Activated T-cell treated with anti-CD3 and anti-CD28 coated beads, Interleukin-2, amount 50 U/mL, for 24 hours (primary cell): ENCODE results near the gene PPT2.
A peak's percentile ranks its signal among the peaks of the same experiment; 100 is the strongest.

Source experiments
- DNase-seq: peaks from one replicate; pipeline ENCODE4 v3.0.0-alpha.2; 2020
- H3K27ac Mint-ChIP-seq: 2 replicates; pipeline ENCODE4 v1.8.0; 2020; ENCODE audit warnings: mild to moderate bottlenecking, mixed read lengths
- H3K27me3 Mint-ChIP-seq: 2 replicates; pipeline ENCODE4 v1.8.0; 2020; ENCODE audit warnings: mixed read lengths
- H3K36me3 Mint-ChIP-seq: 2 replicates; pipeline ENCODE4 v1.8.0; 2020; ENCODE audit warnings: low read depth, mixed read lengths
- H3K4me1 Mint-ChIP-seq: 2 replicates; pipeline ENCODE4 v1.8.0; 2020; ENCODE audit warnings: low read depth, mixed read lengths
- H3K4me3 Mint-ChIP-seq: 2 replicates; pipeline ENCODE4 v1.8.0; 2020; ENCODE audit warnings: mild to moderate bottlenecking, moderate library complexity, mixed read lengths
- H3K9me3 Mint-ChIP-seq: 2 replicates; pipeline ENCODE4 v1.8.0; 2020; ENCODE audit warnings: mixed read lengths

Gene PPT2

DNA sequence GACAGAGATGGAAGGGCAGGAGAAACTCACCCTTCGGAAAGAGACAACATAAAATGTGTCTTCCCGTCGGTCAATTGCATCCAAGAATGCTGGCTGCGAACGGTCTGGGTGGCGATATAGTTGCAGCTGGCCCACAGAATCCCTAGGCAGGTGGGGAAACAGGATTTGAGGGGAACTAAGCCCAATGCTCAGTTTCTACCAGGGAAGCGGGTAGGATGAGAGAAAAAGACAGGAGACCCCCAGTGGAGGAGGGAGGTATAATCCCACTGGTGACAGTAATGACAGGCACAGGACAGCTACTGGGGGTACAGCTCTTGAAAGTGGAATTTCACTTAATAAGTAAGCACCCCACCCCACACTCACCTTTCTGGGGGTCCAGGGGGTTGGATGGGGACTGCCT, 37.3 kb upstream of the PPT2 start:
- peak overlapping the region; percentile 51 for H3K27ac Mint-ChIP-seq
- no peak overlapping the region for H3K4me3 Mint-ChIP-seq
- peaks cover 72% of the 10 kb centered on the region for H3K36me3 Mint-ChIP-seq

DNA sequence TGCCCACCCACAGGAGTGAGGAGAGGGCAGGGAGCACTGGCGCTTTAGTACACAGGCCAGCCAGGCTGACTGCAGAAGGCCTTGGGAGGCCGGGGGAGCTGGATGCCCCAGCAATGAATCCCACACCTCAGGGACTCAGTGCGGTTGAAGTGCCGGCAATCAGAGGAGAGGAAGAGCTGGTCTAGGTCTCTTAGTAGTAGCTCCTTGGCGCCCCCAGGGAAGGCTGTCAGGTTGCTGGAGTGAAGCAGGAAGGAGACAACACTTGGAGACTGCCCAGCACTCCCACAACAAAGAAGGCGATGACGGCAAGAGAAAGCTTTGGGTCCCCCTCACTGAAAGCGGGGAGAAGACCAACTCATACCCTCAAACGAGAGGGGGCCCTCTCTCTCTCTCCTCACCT, 36.5 kb upstream of the PPT2 start:
- Mint-ChIP-seq H3K4me3 (no peak overlapping the region), H3K27me3 (no peaks in the 10 kb centered on the region), H3K36me3 (peaks cover 76% of the 10 kb centered on the region), H3K9me3 (no peaks in the 10 kb centered on the region), H3K27ac (no peak overlapping the region), H3K4me1 (peaks cover 15% of the 10 kb centered on the region)
- DNase-seq, result no peak

More for the DNA sequence above, 37.3 kb upstream of the PPT2 start:
- no peak for DNase-seq
- Mint-ChIP-seq H3K27me3 (no peaks in the 10 kb centered on the region), H3K9me3 (no peaks in the 10 kb centered on the region), H3K4me1 (peaks cover 15% of the 10 kb centered on the region)

DNA sequence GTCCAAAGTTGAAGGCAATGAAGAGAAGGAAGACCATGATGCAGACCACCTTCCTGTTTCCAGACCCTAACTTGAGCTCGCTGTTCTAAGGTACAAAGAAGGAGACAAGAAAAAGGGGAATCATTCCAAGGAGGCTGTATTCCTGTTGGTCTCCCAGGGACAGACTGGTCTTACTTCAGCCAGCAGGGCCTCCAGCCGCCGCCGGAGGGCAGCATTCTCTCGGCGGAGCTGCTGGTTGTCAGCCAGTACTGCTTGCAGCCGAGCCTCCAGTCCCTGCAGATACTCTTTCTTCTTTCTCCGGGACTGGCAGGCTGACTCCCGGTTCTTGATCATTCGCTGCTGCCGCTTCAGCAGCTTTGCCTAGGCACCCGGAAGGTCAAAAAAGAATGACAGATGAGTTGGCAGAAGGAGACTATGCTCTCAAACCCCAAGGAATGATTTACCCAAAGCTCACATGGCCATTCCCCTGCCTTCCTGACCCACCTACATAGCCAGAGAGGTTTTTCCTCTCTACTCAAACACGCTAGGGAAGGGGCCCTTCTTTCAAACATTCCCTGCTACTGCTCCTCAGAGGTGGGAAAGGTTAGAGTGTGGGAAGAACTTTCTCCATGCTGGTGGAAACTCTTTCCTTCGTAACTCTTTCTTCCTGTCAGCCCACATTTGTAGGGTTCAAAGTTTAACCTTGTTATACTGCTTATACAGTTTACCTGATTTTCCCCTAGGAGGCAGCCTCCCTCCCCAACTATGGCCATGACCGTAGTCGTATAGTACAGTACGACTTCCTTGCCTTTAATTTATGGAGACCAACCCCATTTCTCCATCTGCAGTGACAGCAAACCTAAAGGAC, 34.9 kb upstream of the PPT2 start:
- peaks cover 16% of the 10 kb centered on the region for H3K4me1 Mint-ChIP-seq
- H3K36me3 Mint-ChIP-seq, result peaks cover 87% of the 10 kb centered on the region
- H3K27ac Mint-ChIP-seq, result peak overlapping the region; percentile 50
- DNase-seq, result peak; percentile 75
- H3K4me3 Mint-ChIP-seq, result no peak overlapping the region
- H3K9me3 Mint-ChIP-seq, result no peaks in the 10 kb centered on the region
- no peaks in the 10 kb centered on the region for H3K27me3 Mint-ChIP-seq

GRCh38 chr6:32120573-32121059, 33.3 kb upstream of the PPT2 start:
- no peaks in the 10 kb centered on the region for H3K9me3 Mint-ChIP-seq
- DNase-seq, result no peak
- H3K27me3 Mint-ChIP-seq, result no peaks in the 10 kb centered on the region
- H3K27ac Mint-ChIP-seq, result no peak overlapping the region
- H3K36me3 Mint-ChIP-seq, result peaks cover 86% of the 10 kb centered on the region
- H3K4me3 Mint-ChIP-seq, result no peak overlapping the region
- H3K4me1 Mint-ChIP-seq, result peaks cover 17% of the 10 kb centered on the region

GRCh38 chr6:32123681-32124080, 30.3 kb upstream of the PPT2 start:
- Mint-ChIP-seq H3K4me1 (peaks cover 44% of the 10 kb centered on the region), H3K27me3 (no peaks in the 10 kb centered on the region), H3K9me3 (no peaks in the 10 kb centered on the region), H3K4me3 (no peak overlapping the region), H3K36me3 (peaks cover 82% of the 10 kb centered on the region), H3K27ac (no peak overlapping the region)
- no peak for DNase-seq

DNA sequence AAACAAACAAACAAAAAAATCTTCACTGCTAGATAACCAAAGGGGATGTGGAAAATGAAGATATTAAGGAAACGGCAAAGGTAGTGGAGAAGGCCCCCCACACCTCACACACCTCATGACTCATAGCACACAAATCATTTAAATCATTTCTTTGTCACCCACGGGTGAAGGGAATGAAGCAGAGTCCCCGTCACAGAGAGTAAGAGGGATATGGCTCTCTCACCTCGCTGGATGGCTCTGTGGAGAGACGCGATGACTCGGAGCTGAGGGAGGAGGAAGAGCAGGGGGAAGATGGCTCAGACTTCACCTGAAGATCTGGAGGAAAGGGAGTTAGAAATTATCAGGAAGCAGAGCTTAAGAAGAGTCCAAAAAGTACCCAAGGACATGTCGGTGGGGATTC, 27.1 kb upstream of the PPT2 start:
- Mint-ChIP-seq H3K9me3 (no peaks in the 10 kb centered on the region), H3K27me3 (no peaks in the 10 kb centered on the region), H3K4me1 (peaks cover 49% of the 10 kb centered on the region), H3K4me3 (peak overlapping the region; percentile 100), H3K36me3 (peaks cover 59% of the 10 kb centered on the region), H3K27ac (peak overlapping the region; percentile 99)
- DNase-seq, result no peak

GRCh38 chr6:32127409-32127716, 26.6 kb upstream of the PPT2 start:
- no peaks in the 10 kb centered on the region for H3K27me3 Mint-ChIP-seq
- no peak for DNase-seq
- H3K36me3 Mint-ChIP-seq, result peaks cover 54% of the 10 kb centered on the region
- H3K4me1 Mint-ChIP-seq, result peaks cover 49% of the 10 kb centered on the region
- peak overlapping the region; percentile 99 for H3K27ac Mint-ChIP-seq
- H3K4me3 Mint-ChIP-seq, result peak overlapping the region; percentile 100
- H3K9me3 Mint-ChIP-seq, result no peaks in the 10 kb centered on the region

DNA sequence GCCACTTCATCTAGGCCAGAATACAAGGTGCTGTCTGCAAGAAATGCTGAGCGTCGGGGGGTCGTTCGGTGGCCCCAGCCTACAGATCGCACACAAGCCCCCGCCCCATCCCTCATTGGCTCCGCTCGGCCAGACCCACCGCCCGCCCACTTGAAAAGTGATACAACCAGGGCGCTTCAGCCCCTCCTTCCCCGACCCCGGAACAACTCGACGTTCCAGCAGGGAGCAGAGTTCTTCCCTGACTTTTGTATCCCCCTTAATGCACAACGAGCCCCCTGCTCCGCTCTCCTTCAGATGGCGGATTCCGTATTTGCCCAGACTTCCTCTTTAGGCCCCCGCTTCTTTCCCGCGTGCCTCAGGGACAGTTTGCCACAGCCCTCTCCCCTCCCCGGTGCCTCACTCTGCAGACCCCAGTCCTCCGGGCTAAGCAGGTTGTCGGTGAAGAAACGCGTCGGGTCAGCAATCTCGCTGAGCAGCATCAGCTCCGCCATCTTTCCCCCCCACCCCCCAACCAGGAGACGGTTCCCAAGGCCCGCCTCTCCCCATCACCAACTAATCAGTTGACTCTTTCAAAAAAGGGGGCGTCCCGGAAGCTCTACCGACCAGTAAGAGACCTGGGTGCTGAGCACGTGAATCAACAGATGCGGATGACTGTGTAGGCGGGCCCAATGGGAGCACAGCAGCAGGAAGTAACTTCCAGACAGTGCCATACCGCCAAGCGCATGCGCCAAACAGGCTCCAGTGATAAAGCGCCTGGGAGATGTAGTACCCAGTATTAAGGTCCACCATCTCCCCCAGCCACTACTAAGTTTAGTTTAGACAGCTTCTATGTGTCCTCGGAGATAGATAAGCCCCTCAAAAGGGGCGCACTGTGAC, 26.0 kb upstream of the PPT2 start, which contains the start of gene ATF6B:
Gene ATF6B (minus strand): TSS at position 530 of the 876 bp plus-strand sequence. CDS start 39 bp downstream, at position 491.
- Mint-ChIP-seq H3K4me1 (peaks cover 49% of the 10 kb centered on the region), H3K36me3 (peaks cover 50% of the 10 kb centered on the region), H3K9me3 (no peaks in the 10 kb centered on the region), H3K4me3 (peak within 1 kb of the TSS; percentile 100), H3K27me3 (no peaks in the 10 kb centered on the region), H3K27ac (peak within 1 kb of the TSS; percentile 99)
- peak; percentile 91 for DNase-seq

GRCh38 chr6:32128751-32129296, 25.1 kb upstream of the PPT2 start:
- DNase-seq, result no peak
- Mint-ChIP-seq H3K27me3 (no peaks in the 10 kb centered on the region), H3K4me1 (peaks cover 47% of the 10 kb centered on the region), H3K36me3 (peaks cover 42% of the 10 kb centered on the region), H3K9me3 (no peaks in the 10 kb centered on the region), H3K4me3 (peak overlapping the region; percentile 100), H3K27ac (peak overlapping the region; percentile 99)

- H3K4me1 Mint-ChIP-seq, result peaks cover 43% of the 10 kb centered on the region
- H3K27me3 Mint-ChIP-seq, result no peaks in the 10 kb centered on the region
- H3K4me3 Mint-ChIP-seq, result peak overlapping the region; percentile 100
These were observed 24.4 kb upstream of the PPT2 start for GRCh38 chr6:32129297-32130088.

GRCh38 chr6:32131439-32131948, 22.4 kb upstream of the PPT2 start:
- Mint-ChIP-seq H3K4me1 (peaks cover 33% of the 10 kb centered on the region), H3K27me3 (no peaks in the 10 kb centered on the region), H3K4me3 (no peak overlapping the region), H3K27ac (no peak overlapping the region), H3K36me3 (peaks cover 22% of the 10 kb centered on the region), H3K9me3 (no peaks in the 10 kb centered on the region)
- no peak for DNase-seq

More at GRCh38 chr6:32129297-32130088, 24.4 kb upstream of the PPT2 start:
- H3K27ac Mint-ChIP-seq, result peak overlapping the region; percentile 99
- H3K36me3 Mint-ChIP-seq, result peaks cover 35% of the 10 kb centered on the region
- DNase-seq, result no peak
- no peaks in the 10 kb centered on the region for H3K9me3 Mint-ChIP-seq

GRCh38 chr6:32132110-32132509, 21.8 kb upstream of the PPT2 start:
- Mint-ChIP-seq H3K4me1 (peaks cover 27% of the 10 kb centered on the region), H3K27me3 (no peaks in the 10 kb centered on the region), H3K27ac (no peak overlapping the region), H3K9me3 (no peaks in the 10 kb centered on the region), H3K4me3 (no peak overlapping the region), H3K36me3 (peaks cover 16% of the 10 kb centered on the region)
- no peak for DNase-seq

- Mint-ChIP-seq H3K27me3 (no peaks in the 10 kb centered on the region), H3K36me3 (peaks cover 7% of the 10 kb centered on the region), H3K27ac (no peak overlapping the region), H3K9me3 (no peaks in the 10 kb centered on the region), H3K4me1 (peaks cover 14% of the 10 kb centered on the region), H3K4me3 (no peak overlapping the region)
- DNase-seq, result no peak
These were observed 20.2 kb upstream of the PPT2 start for GRCh38 chr6:32133786-32134185.

GRCh38 chr6:32137454-32137853, 16.5 kb upstream of the PPT2 start:
- H3K27me3 Mint-ChIP-seq, result no peaks in the 10 kb centered on the region
- no peaks in the 10 kb centered on the region for H3K4me1 Mint-ChIP-seq
- H3K9me3 Mint-ChIP-seq, result no peaks in the 10 kb centered on the region
- no peaks in the 10 kb centered on the region for H3K36me3 Mint-ChIP-seq
- no peak overlapping the region for H3K4me3 Mint-ChIP-seq
- no peak overlapping the region for H3K27ac Mint-ChIP-seq
- no peak for DNase-seq
